Stimulated activated CD8-positive, alpha-beta memory T cell treated with anti-CD3 and anti-CD28 coated beads, Interleukin-12 subunit alpha, Interleukin-12 subunit beta, amount 100 ng/mL, for 1 hour (primary cell): ENCODE data around the gene RLBP1.

Experiments
- DNase-seq: peaks from one replicate; pipeline ENCODE4 v3.0.0-alpha.2; 2020; ENCODE audit warnings: low read depth

The RLBP1 gene

DNA sequence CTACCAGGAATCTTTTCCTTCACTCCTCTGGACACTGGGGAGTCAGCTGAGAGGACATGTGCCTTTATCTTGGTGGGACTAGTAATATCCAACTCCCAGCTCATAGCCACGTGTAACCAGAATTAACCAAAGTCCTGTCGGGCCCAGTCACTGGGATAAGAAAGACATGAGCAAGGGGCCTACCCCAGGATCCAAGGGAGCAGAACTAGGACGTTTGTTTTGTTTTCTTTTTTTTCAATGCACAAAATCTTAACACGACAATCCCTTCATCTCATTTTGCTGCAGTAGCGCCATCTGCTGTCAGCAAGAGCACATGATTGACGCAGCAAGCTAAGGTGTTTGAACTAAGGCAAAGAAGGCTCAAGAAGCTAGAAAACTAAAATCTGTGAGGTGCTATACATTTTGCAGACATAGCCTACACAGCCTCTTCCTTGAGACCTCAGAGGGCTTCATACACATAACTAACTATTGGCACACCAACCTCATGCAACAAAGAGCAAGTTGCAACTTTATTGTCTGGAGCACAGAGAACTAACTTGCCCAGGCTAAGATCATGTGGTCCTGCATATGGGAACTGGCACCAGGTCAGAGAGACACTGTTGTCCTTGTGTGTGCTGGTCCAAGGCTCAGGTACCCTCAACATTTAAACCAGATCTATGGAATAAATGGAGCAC, 43.6 kb downstream of the RLBP1 start:
- DNase-seq, result peak; percentile 39

DNA sequence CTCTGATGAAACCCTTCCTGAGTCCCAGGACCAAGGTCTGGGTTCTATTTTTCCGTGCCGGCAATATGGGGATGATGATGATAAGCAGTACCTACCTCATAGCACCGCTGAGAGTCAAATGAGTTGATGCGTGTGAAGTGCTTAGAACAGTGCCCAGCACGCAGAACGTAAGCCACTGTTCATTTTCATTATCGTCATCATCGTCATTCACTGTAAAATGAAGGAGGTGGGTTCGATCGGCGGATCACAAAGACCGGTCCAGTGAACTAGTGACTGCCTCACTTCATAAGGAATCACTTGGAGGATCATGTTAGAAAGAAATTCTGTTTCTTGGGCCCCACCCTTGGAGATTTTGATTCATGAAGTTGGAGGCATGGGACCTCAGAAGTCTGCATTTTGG, 44.3 kb downstream of the RLBP1 start:
- no peak for DNase-seq

DNA sequence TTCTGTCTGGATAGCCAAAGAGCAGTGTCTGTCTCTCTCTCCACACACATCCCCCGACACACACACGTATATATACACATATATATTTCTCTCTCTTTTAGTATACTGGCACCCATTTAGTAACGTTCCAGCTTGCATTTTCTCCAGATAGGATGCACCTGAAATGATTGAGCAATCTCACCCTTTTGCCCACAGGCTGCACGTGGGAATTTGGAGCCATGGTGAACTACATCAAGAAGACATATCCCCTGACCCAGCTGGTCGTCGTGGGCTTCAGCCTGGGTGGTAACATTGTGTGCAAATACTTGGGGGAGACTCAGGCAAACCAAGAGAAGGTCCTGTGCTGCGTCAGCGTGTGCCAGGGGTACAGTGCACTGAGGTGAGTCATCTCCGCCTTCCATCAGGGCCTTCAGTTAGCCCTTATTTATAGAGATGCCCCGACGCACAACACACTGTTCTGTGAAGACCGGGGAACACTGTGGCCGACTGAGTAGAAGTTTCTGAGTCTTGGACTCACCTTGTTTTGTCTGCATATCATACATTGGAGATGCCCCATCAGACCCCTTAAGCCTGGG, 45.7 kb downstream of the RLBP1 start:
- no peak for DNase-seq

DNA sequence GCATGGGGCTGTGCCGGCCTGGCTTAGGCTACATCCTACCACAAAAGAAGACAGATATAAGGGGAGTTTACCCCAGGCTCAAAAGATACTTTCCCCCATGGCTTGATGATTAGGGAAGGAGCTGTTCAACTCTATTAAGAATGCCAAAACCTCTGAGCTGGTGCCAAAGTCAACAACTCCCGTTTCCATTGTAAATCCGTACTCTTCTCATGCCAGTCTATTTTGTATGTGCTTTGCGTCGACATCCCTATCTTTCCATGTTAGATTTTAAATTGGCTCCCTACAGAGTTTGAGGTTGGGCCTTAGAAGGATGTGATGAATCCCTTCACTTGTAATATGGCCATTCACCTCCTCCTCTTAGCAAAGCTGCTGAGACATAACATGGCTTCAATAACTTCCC, 46.9 kb downstream of the RLBP1 start:
- DNase-seq, result no peak

DNA sequence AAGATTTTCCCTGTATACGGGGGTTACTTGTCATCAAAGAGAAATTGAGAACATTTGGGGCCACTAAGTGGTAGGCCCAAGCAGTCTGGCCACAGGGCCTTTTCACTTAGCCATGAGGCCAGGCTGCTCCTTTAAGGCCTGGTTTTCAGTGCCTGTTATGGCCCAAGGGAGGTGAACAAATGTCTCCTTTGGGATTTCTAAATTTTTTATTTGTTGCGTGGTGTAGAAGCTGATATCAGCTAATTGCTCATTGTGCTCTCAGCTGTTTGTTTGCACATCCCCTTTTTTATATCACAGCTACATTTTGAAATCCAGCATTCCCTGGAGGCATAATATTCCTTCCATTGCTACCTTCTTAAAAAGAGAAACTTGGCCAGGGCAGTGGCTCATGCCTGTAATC, 48.5 kb downstream of the RLBP1 start:
- no peak for DNase-seq

DNA sequence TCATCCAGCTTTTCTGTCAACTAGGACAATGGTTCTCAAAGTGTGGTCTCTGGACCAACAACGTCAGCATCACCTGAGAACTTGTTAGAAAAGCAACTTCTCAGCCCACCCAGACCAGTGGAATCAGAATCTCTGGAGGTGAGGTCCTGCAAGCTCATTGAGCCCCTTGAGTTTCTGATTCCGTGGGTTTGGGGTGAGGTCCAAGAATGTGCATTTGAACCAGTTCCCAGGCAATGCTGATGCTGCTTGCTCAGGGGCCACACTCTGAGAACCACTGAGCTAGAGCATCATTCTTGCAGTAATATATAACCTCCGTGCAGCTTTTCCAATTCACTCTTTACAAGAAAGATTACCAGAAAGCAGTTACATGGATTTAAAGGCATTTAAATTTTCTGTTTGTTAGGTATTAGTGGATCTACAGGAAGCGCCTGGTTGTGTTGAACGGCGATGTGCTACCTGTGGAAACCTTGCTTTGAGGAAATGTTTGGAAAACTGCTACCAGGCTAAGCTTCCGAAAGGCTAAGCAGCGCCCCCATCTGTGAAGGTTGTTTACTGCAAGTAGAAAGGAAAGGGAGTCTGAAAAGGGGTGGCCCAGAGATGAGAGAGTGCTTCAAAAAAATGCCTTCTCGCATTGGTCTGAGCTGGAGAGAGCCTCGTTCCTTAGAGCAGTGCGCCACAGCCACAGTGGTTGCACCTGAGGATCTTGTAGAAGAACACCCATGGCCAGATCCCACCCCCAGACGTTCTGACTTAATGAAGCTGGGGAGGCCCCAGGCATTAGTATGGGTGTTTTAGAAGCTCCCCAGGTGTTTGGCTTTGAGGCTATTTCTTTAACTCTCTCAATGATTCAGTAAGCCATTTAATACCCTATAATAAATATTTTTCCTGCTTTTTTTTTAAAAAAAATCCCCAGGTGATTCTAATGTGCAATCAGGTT, 50.0 kb downstream of the RLBP1 start:
- no peak for DNase-seq

DNA sequence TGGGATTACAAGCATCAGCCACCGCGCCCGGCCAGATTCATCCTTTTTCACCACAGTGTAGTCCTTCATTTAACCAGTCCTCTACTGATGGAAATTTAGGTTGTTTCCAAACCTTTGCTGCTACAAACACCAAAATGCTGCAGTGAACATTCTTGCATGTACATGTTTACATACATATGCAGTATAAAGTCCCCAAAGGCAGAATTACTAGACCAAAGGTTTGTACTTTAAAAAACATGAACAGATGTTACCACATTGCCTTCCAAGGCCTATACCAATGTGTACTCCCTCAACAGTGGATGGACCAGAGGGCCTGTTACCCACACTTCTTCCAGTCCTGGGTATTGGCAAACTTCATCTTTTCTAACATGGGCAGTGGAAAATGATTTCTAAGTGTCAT, 51.0 kb downstream of the RLBP1 start:
- no peak for DNase-seq

DNA sequence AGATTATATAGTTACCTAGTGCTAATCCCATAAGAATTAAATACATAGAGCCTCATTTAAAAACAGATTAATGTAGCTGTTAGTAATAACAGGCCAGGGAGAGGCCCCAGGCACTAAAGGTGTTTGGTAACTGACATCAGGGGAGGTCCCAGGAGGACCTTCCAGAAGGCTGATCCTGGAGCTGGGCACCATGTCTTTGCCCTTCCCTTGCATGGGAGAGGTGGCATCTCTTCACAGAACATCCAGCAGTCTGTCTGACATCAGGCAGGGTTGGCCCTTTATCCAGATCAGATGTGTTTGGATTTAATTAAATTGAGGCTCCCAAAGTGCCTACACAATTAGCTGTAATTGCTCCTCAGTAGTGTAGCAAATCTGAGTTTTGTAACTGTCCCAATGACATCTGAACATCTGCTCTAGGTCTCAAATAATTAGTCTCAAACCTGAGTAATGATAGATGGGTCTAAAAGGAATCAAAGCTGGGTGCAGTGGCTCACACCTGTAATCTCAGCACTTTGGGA, 53.0 kb downstream of the RLBP1 start:
- DNase-seq, result no peak

DNA sequence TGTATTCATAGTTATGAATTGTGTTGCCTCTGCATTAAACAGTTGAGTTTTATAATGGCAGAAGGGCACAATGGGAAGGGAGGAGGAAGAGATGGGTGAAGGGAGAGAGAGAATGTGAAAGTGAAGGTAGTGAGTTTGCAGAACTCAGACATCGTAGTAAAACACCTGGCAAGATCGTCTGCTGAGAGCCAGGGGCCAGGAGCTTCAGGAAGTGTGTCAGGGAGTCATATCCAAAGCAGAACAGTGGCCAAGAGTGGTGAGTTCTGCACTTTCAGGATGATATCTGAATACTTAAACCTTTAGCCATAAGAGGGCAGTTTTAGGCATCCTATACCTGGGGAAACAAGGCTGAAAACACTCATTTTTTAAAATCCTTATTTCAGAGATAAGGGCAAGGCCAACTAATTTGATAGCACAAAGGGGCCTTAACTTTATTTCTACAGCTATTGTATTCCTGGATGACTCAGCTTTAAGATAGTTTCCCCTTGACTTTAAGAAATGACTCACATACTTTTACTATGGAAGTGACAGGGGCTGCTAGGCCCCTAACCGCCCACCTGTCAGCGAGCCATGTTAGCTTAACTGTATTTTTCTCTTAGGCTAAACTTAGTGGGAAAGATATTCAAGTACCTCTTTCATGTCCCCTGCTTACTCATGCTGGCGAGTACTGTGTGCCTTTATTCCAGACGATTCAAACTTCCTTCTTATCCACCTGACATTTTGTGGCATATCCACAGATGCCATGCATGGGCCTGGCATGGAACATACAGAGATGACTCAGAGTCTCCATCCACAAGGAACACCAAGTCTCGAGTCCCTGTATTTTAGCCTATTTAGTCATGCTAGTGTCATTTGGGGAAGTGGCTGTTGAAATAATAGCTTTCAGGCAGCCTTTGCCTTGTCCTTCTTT, 53.9 kb downstream of the RLBP1 start:
- no peak for DNase-seq

DNA sequence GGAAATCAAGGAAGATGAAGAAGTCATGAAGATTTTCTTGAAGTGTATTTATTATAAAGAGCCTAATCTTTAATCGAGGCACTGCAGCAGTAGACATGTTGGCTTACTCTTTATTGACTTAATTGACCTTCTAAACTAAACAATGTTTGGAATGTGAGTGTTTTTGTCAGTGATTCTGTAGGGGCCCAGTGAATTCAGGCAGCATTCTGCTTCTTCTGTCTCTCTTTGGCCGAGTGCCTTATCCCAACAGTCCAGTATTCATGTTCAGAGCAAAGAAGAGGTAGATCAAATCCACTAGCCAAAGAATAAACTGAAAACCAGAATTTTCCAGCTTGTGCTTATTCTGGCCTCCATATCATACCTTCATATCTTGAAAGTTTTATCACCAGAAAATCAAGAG, 55.7 kb downstream of the RLBP1 start:
- no peak for DNase-seq

DNA sequence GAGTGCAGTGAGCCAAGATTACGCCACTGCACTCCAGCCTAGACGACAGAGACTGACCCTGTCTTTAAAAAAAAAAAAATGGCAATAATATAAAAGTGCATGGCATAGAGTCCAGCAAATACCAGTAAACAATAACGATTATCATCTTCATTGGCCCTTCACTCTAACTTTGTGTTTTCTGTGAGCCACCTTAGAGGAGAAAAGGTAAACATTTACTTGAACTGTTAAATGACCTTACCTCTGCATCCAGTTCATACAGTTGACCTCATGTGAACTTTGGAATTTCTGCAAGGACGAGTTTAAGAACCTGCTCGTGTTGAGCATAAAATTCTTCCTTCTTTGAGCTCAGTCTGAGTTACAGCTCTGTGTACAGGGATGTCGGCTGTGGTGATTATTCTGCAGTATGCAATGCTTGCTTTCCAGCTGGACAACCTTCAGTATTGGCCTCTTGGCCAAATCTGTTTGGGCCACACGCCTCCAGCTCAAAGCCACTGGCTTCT, 56.6 kb downstream of the RLBP1 start:
- DNase-seq, result no peak

DNA sequence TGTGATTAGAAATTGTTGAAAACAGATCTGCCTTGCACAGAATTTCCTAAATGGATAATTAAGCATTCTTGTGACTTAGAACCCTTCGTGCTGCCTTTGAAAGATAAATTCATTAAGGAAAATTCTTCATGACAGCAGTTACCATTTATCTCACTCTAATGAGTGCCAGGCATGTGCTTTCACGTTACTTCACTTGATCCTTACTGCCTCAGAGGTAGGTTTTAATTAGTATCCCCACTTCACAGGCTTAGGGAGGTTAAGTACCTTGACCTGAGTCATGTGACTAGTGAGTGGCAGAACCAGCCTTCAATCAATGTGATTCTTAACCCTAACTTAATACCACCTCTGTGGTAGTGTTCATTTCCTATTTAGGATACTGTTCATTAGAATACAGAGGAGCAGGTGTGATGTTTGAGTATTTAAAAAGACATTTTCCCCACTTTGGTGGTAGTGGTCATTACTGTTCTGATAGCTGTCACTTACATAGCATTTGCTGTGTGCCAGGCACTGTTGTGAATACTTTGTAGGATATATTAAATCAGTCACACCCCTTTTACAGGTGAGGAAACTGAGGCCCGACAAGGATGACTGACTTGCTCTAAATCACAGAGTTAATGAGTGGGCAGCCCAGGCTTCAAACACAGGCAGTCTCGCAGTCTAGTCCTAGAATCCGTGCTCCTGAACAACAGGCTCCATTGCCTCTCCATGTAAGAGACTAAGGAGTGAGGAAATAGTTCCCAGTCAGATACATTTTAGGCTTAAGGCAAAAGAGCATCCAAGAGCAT, 57.9 kb downstream of the RLBP1 start:
- DNase-seq, result no peak

DNA sequence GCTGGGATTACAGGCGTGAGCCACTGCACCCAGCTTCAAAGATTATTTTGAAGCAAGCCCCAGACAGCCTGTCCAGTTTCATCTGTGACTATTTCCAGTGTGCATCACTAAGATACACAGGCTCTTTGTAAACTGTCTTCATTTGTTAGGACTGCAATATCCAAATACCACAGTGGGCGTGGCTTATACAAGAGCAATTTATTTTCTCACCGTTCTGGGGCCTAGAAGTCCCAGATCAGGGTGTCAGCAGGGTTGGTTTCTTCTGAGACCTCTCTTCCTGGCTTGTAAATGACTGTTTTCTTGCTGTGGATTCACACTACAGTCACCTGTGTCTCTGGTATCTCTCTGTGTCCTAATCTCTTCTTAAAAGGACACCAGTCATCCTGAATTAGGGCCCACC, 59.7 kb downstream of the RLBP1 start:
- DNase-seq, result no peak
